HepG2 (cell line): ENCODE results near the gene LOXL4. TPM values are rescaled to one million over a fixed set of nuclear protein-coding genes. Genes with fewer than 3 reads are reported as not detected.
A peak's percentile ranks its signal among the peaks of the same experiment; 100 is the strongest.

Experiments
- AKAP8 ChIP-seq: sonication (generic); formaldehyde crosslinking; IDR thresholded peaks from 2 replicates; pipeline ENCODE4 v1.5.1; 2020; ENCODE audit warnings: mild to moderate bottlenecking, missing genetic modification reagents
- ARID5B ChIP-seq: IDR thresholded peaks from 2 replicates; pipeline ENCODE4 v1.4.0; 2020; ENCODE audit warnings: mild to moderate bottlenecking, missing genetic modification reagents
- E2F2 ChIP-seq: sonication (generic); formaldehyde crosslinking; IDR thresholded peaks from 2 replicates; pipeline ENCODE4 v1.4.0; 2020; ENCODE audit warnings: missing genetic modification reagents, borderline replicate concordance
- FOXP1 ChIP-seq, 2 experiments: fragments of 450-650 bp in 1 of 2; IDR thresholded peaks; 2 replicates each; pipeline ENCODE4 v1.6.1; 2017 to 2018; ENCODE audit warnings: antibody characterized with exemption in 1 of 2
- MED1 ChIP-seq: sonication (generic); formaldehyde crosslinking; IDR thresholded peaks from 2 replicates; pipeline ENCODE4 v1.4.0; 2020; ENCODE audit warnings: missing genetic modification reagents
- SAP130 ChIP-seq: IDR thresholded peaks from 2 replicates; pipeline ENCODE4 v1.6.1; 2016; ENCODE audit warnings: low read depth
- SIX4 ChIP-seq: sonication (generic); formaldehyde crosslinking; IDR thresholded peaks from 2 replicates; pipeline ENCODE4 v1.4.0; 2020; ENCODE audit warnings: missing genetic modification reagents
- SOX6 ChIP-seq, 2 experiments: fragments of 450-650 bp in 1 of 2; sonication (generic) in 1 of 2; formaldehyde crosslinking in 1 of 2; IDR thresholded peaks; 2 replicates each; pipeline versions ENCODE4 v1.4.0 to v1.6.1; 2017 to 2020; ENCODE audit warnings: antibody characterized with exemption in 1 of 2, mild to moderate bottlenecking in 1 of 2, missing genetic modification reagents in 1 of 2
- polyA plus RNA-seq, 8 experiments: library from polyadenylated mRNA; depleted of rRNA in 3 of 8; stranded (reverse) in 7 of 8; unstranded in 1 of 8; fragments of >200 nt; fragmentation: Illumina TruSeq in 4 of 8; extraction: Trizol in 4 of 8; gene quantifications; 2 replicates each; pipeline versions ENCODE4 v1.2.1 to v1.2.3, GENCODE V29; 2011 to 2016; ENCODE audit warnings: low read depth in 4 of 8, missing spikeins in 1 of 8, mixed read lengths in 1 of 8; ENCODE audit not compliant: insufficient read depth in 1 of 8
- total RNA-seq, 5 experiments: library from RNA; depleted of rRNA; stranded (reverse); fragments of >200 nt; fragmentation: Illumina TruSeq; extraction: Trizol; gene quantifications; 2 replicates each; pipeline ENCODE4 v1.2.3, GENCODE V29; 2016; ENCODE audit warnings: low read depth in 1 of 5
- TF ChIP-seq, protein P1 (sequence below): sonication (generic); formaldehyde crosslinking; IDR thresholded peaks from 2 replicates; pipeline ENCODE4 v1.5.1; 2020; ENCODE audit warnings: mild to moderate bottlenecking, missing genetic modification reagents, moderate library complexity
- TF ChIP-seq, protein P2 (sequence below): sonication (generic); formaldehyde crosslinking; IDR thresholded peaks from 2 replicates; pipeline ENCODE4 v1.4.0; 2020; ENCODE audit warnings: missing genetic modification reagents
- TF ChIP-seq, protein P3 (sequence below): sonication (generic); formaldehyde crosslinking; IDR thresholded peaks from 2 replicates; pipeline ENCODE4 v1.5.0; 2020; ENCODE audit warnings: mild to moderate bottlenecking, missing genetic modification reagents, moderate library complexity

LOXL4 gene
- total and polyA plus RNA-seq, 2 of the 13 experiments (the other 11 are each of a cell fraction or from before 2014, with no cell fraction given) = 8.8 to 21.1 TPM

GRCh38 chr10:98301664-98302319 is 33.8 kb upstream of the LOXL4 start (continued):
- TF ChIP-seq, protein P1, sequence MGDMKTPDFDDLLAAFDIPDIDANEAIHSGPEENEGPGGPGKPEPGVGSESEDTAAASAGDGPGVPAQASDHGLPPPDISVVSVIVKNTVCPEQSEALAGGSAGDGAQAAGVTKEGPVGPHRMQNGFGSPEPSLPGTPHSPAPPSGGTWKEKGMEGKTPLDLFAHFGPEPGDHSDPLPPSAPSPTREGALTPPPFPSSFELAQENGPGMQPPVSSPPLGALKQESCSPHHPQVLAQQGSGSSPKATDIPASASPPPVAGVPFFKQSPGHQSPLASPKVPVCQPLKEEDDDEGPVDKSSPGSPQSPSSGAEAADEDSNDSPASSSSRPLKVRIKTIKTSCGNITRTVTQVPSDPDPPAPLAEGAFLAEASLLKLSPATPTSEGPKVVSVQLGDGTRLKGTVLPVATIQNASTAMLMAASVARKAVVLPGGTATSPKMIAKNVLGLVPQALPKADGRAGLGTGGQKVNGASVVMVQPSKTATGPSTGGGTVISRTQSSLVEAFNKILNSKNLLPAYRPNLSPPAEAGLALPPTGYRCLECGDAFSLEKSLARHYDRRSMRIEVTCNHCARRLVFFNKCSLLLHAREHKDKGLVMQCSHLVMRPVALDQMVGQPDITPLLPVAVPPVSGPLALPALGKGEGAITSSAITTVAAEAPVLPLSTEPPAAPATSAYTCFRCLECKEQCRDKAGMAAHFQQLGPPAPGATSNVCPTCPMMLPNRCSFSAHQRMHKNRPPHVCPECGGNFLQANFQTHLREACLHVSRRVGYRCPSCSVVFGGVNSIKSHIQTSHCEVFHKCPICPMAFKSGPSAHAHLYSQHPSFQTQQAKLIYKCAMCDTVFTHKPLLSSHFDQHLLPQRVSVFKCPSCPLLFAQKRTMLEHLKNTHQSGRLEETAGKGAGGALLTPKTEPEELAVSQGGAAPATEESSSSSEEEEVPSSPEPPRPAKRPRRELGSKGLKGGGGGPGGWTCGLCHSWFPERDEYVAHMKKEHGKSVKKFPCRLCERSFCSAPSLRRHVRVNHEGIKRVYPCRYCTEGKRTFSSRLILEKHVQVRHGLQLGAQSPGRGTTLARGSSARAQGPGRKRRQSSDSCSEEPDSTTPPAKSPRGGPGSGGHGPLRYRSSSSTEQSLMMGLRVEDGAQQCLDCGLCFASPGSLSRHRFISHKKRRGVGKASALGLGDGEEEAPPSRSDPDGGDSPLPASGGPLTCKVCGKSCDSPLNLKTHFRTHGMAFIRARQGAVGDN (CRISPR knock-in tag) = peak; percentile 49
- TF ChIP-seq SAP130 (CRISPR knock-in tag) (peak; percentile 60; the same call in 1 of the 2 replicates), SOX6 (IDR thresholded peaks at IDR 0.05) (no peak), SOX6 (CRISPR knock-in tag; IDR thresholded peaks at IDR 0.05) (peak; percentile 26; the same call in 1 of the 2 replicates), MED1 (0 out of 2 replicates have a peak, but pooled peaks have one; percentile 10), ARID5B (peak; percentile 60; the same call in 1 of the 2 replicates), FOXP1 (IDR thresholded peaks at IDR 0.05) (no peak), FOXP1 (CRISPR knock-in tag; IDR thresholded peaks at IDR 0.05) (peak; percentile 69), AKAP8 (CRISPR knock-in tag) (0 out of 2 replicates have a peak, but pooled peaks have one; percentile 35), E2F2 (no peak), SIX4 (no peak)
- TF ChIP-seq, protein P2, sequence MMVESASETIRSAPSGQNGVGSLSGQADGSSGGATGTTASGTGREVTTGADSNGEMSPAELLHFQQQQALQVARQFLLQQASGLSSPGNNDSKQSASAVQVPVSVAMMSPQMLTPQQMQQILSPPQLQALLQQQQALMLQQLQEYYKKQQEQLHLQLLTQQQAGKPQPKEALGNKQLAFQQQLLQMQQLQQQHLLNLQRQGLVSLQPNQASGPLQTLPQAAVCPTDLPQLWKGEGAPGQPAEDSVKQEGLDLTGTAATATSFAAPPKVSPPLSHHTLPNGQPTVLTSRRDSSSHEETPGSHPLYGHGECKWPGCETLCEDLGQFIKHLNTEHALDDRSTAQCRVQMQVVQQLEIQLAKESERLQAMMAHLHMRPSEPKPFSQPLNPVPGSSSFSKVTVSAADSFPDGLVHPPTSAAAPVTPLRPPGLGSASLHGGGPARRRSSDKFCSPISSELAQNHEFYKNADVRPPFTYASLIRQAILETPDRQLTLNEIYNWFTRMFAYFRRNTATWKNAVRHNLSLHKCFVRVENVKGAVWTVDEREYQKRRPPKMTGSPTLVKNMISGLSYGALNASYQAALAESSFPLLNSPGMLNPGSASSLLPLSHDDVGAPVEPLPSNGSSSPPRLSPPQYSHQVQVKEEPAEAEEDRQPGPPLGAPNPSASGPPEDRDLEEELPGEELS (CRISPR knock-in tag) = peak; percentile 53; the same call in 1 of the 2 replicates
- TF ChIP-seq, protein P3, sequence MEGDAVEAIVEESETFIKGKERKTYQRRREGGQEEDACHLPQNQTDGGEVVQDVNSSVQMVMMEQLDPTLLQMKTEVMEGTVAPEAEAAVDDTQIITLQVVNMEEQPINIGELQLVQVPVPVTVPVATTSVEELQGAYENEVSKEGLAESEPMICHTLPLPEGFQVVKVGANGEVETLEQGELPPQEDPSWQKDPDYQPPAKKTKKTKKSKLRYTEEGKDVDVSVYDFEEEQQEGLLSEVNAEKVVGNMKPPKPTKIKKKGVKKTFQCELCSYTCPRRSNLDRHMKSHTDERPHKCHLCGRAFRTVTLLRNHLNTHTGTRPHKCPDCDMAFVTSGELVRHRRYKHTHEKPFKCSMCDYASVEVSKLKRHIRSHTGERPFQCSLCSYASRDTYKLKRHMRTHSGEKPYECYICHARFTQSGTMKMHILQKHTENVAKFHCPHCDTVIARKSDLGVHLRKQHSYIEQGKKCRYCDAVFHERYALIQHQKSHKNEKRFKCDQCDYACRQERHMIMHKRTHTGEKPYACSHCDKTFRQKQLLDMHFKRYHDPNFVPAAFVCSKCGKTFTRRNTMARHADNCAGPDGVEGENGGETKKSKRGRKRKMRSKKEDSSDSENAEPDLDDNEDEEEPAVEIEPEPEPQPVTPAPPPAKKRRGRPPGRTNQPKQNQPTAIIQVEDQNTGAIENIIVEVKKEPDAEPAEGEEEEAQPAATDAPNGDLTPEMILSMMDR (CRISPR knock-in tag) = peak; percentile 32; the same call in 1 of the 2 replicates
